HL-60 (cell line): Measurements from ENCODE around the gene PPM1E.

ENCODE experiments used
- DNase-seq, 2 experiments: peaks; one replicate each; pipeline ENCODE4 v3.0.0-alpha.2; 2010 to 2020; ENCODE audit warnings: low read depth in 1 of 2, low spot score in 1 of 2
- H3K27ac ChIP-seq: fragments of 250-450 bp; sonication (Bioruptor Pico); replicated peaks from 2 replicates; pipeline ENCODE4 v1.5.1; 2020; ENCODE audit warnings: mild to moderate bottlenecking, moderate library complexity
- H3K27me3 ChIP-seq: fragments of 250-450 bp; sonication (Bioruptor Pico); 2 replicates; pipeline ENCODE4 v1.5.1; 2021; ENCODE audit warnings: mild to moderate bottlenecking, moderate library complexity; ENCODE audit not compliant: insufficient read depth, poor library complexity, severe bottlenecking
- H3K4me3 ChIP-seq: replicated peaks from 2 replicates; pipeline ENCODE4 v1.5.1; 2011; ENCODE audit warnings: mild to moderate bottlenecking, control low read depth, low read length; ENCODE audit not compliant: insufficient read depth
- GABPA ChIP-seq: IDR thresholded peaks from 2 replicates; pipeline ENCODE4 v1.6.1; 2012; ENCODE audit warnings: low read depth
- POLR2AphosphoS5 ChIP-seq: IDR thresholded peaks from 2 replicates; pipeline ENCODE4 v1.6.1; 2012; ENCODE audit warnings: low read depth
- SPI1 ChIP-seq: IDR thresholded peaks from 2 replicates; pipeline ENCODE4 v1.6.1; 2012; ENCODE audit warnings: low read depth, mild to moderate bottlenecking, borderline replicate concordance
- TF ChIP-seq, protein P1 (sequence below): IDR thresholded peaks from 2 replicates; pipeline ENCODE4 v1.6.1; 2012; ENCODE audit warnings: low read depth; ENCODE audit not compliant: insufficient replicate concordance
- TF ChIP-seq, protein P2 (sequence below): IDR thresholded peaks from one replicate; pipeline ENCODE4 v1.5.1; 2011; ENCODE audit warnings: low read length, control low read depth, inconsistent platforms; ENCODE audit not compliant: insufficient read depth

PPM1E gene

DNA sequence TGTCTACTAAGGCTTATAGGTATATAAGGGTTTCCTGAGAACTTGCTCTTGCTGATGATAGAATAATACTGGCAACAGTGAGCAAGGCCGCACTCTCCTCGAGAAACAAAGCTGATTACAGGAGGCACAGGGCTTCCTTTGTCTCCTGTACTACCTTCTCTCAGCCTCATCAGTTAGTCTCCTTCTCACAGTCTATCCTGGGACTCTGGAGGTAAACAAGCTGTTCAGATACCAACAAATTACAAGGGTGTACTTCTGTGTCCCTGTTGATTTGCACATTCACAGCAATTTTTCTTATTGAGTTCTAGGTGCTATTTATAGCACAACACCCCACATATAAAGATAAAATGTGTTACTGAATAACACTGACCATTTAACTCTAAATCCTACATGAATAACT lies 252.3 kb downstream of the PPM1E start:
- Histone ChIP-seq H3K27me3 (no peaks in the 10 kb centered on the region), H3K4me3 (no peak overlapping the region), H3K27ac (no peak overlapping the region)
- DNase-seq = no peak
- TF ChIP-seq, protein P1, sequence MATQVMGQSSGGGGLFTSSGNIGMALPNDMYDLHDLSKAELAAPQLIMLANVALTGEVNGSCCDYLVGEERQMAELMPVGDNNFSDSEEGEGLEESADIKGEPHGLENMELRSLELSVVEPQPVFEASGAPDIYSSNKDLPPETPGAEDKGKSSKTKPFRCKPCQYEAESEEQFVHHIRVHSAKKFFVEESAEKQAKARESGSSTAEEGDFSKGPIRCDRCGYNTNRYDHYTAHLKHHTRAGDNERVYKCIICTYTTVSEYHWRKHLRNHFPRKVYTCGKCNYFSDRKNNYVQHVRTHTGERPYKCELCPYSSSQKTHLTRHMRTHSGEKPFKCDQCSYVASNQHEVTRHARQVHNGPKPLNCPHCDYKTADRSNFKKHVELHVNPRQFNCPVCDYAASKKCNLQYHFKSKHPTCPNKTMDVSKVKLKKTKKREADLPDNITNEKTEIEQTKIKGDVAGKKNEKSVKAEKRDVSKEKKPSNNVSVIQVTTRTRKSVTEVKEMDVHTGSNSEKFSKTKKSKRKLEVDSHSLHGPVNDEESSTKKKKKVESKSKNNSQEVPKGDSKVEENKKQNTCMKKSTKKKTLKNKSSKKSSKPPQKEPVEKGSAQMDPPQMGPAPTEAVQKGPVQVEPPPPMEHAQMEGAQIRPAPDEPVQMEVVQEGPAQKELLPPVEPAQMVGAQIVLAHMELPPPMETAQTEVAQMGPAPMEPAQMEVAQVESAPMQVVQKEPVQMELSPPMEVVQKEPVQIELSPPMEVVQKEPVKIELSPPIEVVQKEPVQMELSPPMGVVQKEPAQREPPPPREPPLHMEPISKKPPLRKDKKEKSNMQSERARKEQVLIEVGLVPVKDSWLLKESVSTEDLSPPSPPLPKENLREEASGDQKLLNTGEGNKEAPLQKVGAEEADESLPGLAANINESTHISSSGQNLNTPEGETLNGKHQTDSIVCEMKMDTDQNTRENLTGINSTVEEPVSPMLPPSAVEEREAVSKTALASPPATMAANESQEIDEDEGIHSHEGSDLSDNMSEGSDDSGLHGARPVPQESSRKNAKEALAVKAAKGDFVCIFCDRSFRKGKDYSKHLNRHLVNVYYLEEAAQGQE = no peak
- TF ChIP-seq GABPA (no peak), POLR2AphosphoS5 (no peak), SPI1 (no peak)
- TF ChIP-seq, protein P2, sequence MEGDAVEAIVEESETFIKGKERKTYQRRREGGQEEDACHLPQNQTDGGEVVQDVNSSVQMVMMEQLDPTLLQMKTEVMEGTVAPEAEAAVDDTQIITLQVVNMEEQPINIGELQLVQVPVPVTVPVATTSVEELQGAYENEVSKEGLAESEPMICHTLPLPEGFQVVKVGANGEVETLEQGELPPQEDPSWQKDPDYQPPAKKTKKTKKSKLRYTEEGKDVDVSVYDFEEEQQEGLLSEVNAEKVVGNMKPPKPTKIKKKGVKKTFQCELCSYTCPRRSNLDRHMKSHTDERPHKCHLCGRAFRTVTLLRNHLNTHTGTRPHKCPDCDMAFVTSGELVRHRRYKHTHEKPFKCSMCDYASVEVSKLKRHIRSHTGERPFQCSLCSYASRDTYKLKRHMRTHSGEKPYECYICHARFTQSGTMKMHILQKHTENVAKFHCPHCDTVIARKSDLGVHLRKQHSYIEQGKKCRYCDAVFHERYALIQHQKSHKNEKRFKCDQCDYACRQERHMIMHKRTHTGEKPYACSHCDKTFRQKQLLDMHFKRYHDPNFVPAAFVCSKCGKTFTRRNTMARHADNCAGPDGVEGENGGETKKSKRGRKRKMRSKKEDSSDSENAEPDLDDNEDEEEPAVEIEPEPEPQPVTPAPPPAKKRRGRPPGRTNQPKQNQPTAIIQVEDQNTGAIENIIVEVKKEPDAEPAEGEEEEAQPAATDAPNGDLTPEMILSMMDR = no peak

DNA sequence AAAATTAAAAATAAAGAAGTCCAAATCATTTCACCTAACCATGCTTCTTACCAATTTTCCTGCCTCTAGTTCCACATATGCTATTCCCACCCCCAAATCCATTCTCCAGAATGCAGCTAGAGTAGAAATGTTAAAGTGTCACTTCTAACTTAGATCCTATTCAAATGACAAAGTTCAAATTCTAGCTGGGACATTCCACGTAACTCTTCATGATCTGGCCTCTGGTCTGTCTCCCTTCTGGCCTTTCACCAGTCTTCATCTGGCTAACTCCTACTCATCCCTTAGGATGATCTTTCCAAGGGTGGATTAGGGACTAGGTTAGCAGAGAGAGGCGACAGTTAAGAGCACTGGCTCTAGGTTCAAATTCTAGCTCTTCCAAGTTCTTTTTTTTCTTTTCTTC lies 253.1 kb downstream of the PPM1E start:
- no peak overlapping the region for H3K4me3 ChIP-seq
- DNase-seq = no peak
- TF ChIP-seq POLR2AphosphoS5 = no peak
- TF ChIP-seq, protein P1 = no peak
- TF ChIP-seq SPI1 = no peak
- no peak overlapping the region for H3K27ac ChIP-seq
- no peaks in the 10 kb centered on the region for H3K27me3 ChIP-seq

GRCh38 chr17:59010026-59010425 lies 254.4 kb downstream of the PPM1E start:
- Histone ChIP-seq H3K27ac (no peak overlapping the region), H3K4me3 (no peak overlapping the region), H3K27me3 (no peaks in the 10 kb centered on the region)
- DNase-seq = no peak
- TF ChIP-seq POLR2AphosphoS5 = no peak
- TF ChIP-seq GABPA = no peak
- TF ChIP-seq SPI1 = no peak
- TF ChIP-seq, protein P2 = no peak
- TF ChIP-seq, protein P1 = no peak

GRCh38 chr17:59011975-59012374 lies 256.3 kb downstream of the PPM1E start:
- H3K27ac ChIP-seq = no peak overlapping the region
- no peaks in the 10 kb centered on the region for H3K27me3 ChIP-seq
- TF ChIP-seq POLR2AphosphoS5 (no peak), GABPA (no peak), SPI1 (no peak)
- TF ChIP-seq, protein P1 = no peak
- TF ChIP-seq, protein P2 = no peak
- H3K4me3 ChIP-seq = no peak overlapping the region
- no peak for DNase-seq
